IMR-90 (cell line): ENCODE results near the gene TMEM14B. TPM values are rescaled to one million over a fixed set of nuclear protein-coding genes. Genes with fewer than 3 reads are reported as not detected.

Experiments used
- ATAC-seq: fragments of 200-7000 bp; cut with Tn5 transposase; 2 replicates; pipeline ENCODE4 v1.9.1; 2020; ENCODE audit warnings: low read depth, mild to moderate bottlenecking, moderate library complexity
- BruUV-seq: library from RNA; stranded (reverse); fragments of 400-500 nt; replicated peaks from 2 replicates; lab custom pipeline; 2021; lab: Mats Ljungman, UMichigan
- CTCF ChIA-PET: fragments of 300-600 bp; formaldehyde crosslinking; extraction: SDS; loops from one replicate; lab custom pipeline; 2021; ENCODE audit warnings: antibody characterized with exemption; lab: Yijun Ruan, JAX
- POLR2A ChIA-PET: fragments of 300-600 bp; sonication (Branson Sonifier 250); formaldehyde crosslinking; loops from one replicate; lab custom pipeline; 2022; ENCODE audit warnings: antibody characterized with exemption; ENCODE audit not compliant: unreplicated experiment; lab: Charles Lee
- DNase-seq: peaks from one replicate; pipeline ENCODE4 v3.0.0; 2013
- H2AFZ ChIP-seq: replicated peaks from 2 replicates; pipeline ENCODE3; 2013; ENCODE audit warnings: low read length, mild to moderate bottlenecking; ENCODE audit not compliant: poor library complexity
- H2AK5ac ChIP-seq: 2 replicates; pipeline ENCODE4 v1.6.1; 2013; ENCODE audit warnings: low read depth, low read length, inconsistent platforms
- H2AK9ac ChIP-seq: replicated peaks from 2 replicates; pipeline ENCODE3; 2013; ENCODE audit warnings: mild to moderate bottlenecking, low read depth, low read length, moderate library complexity; ENCODE audit not compliant: poor library complexity
- H2BK120ac ChIP-seq: 2 replicates; pipeline ENCODE4 v1.6.1; 2013; ENCODE audit warnings: low read depth, low read length, inconsistent platforms
- H2BK15ac ChIP-seq: 3 replicates; pipeline ENCODE4 v1.6.1; 2013; ENCODE audit warnings: low read depth, low read length, inconsistent platforms
- H2BK20ac ChIP-seq: 2 replicates; pipeline ENCODE4 v1.6.1; 2013; ENCODE audit warnings: low read depth, mild to moderate bottlenecking, inconsistent platforms, low read length, moderate library complexity
- H2BK5ac ChIP-seq: 2 replicates; pipeline ENCODE4 v1.6.1; 2013; ENCODE audit warnings: mild to moderate bottlenecking, low read depth, low read length, inconsistent platforms; ENCODE audit not compliant: poor library complexity, severe bottlenecking
- H3K14ac ChIP-seq: replicated peaks from 2 replicates; pipeline ENCODE4 v1.6.1; 2013; ENCODE audit warnings: low read depth, low read length, inconsistent platforms
- H3K18ac ChIP-seq: 2 replicates; pipeline ENCODE4 v1.6.1; 2013; ENCODE audit warnings: low read depth, low read length, control low read depth
- H3K23ac ChIP-seq: 2 replicates; pipeline ENCODE4 v1.6.1; 2013; ENCODE audit warnings: low read depth, low read length, inconsistent platforms
- H3K27ac ChIP-seq: 2 replicates; pipeline ENCODE4 v1.5.1; 2013; ENCODE audit warnings: mild to moderate bottlenecking, control low read depth, low read length; ENCODE audit not compliant: insufficient read depth
- H3K27me3 ChIP-seq: 2 replicates; pipeline ENCODE4 v1.6.1; 2013; ENCODE audit warnings: low read length; ENCODE audit not compliant: control insufficient read depth, insufficient read depth
- H3K36me3 ChIP-seq: 2 replicates; pipeline ENCODE4 v1.6.1; 2013; ENCODE audit warnings: low read length, mixed read lengths; ENCODE audit not compliant: control insufficient read depth, insufficient read depth
- H3K4ac ChIP-seq: 2 replicates; pipeline ENCODE4 v1.6.1; 2013; ENCODE audit warnings: low read depth, low read length, inconsistent platforms
- H3K4me1 ChIP-seq: 2 replicates; pipeline ENCODE4 v1.6.1; 2013; ENCODE audit warnings: low read length, mixed read lengths; ENCODE audit not compliant: control insufficient read depth, insufficient read depth
- H3K4me2 ChIP-seq: 2 replicates; pipeline ENCODE4 v1.6.1; 2013; ENCODE audit warnings: low read depth, mild to moderate bottlenecking, control low read depth, low read length, moderate library complexity
- H3K4me3 ChIP-seq: 2 replicates; pipeline ENCODE4 v1.5.1; 2013; ENCODE audit warnings: low read depth, mild to moderate bottlenecking, control low read depth, low read length, moderate library complexity; ENCODE audit not compliant: insufficient read depth
- H3K56ac ChIP-seq: 2 replicates; pipeline ENCODE4 v1.6.1; 2013; ENCODE audit warnings: low read length, inconsistent platforms; ENCODE audit not compliant: insufficient read depth; ENCODE audit errors: extremely low read depth
- H3K79me1 ChIP-seq, 2 experiments: 2 replicates each; pipeline ENCODE4 v1.6.1; 2013; ENCODE audit warnings: low read length in 2 of 2, inconsistent platforms in 1 of 2, low read depth in 1 of 2
- H3K9ac ChIP-seq: 2 replicates; pipeline ENCODE4 v1.6.1; 2013; ENCODE audit warnings: low read depth, low read length, control low read depth
- H3K9me1 ChIP-seq: 2 replicates; pipeline ENCODE4 v1.6.1; 2013; ENCODE audit warnings: low read length, inconsistent platforms; ENCODE audit not compliant: insufficient read depth
- H3K9me3 ChIP-seq: 2 replicates; pipeline ENCODE4 v1.6.1; 2013; ENCODE audit warnings: low read length; ENCODE audit not compliant: control insufficient read depth, insufficient read depth
- H4K20me1 ChIP-seq: 2 replicates; pipeline ENCODE4 v1.6.1; 2013; ENCODE audit warnings: low read length, inconsistent platforms; ENCODE audit not compliant: insufficient read depth
- H4K5ac ChIP-seq: 2 replicates; pipeline ENCODE4 v1.6.1; 2013; ENCODE audit warnings: mild to moderate bottlenecking, low read depth, low read length, control low read depth
- H4K8ac ChIP-seq, 2 experiments: 2 replicates each; pipeline ENCODE4 v1.6.1; 2013; ENCODE audit warnings: low read depth in 2 of 2, low read length in 2 of 2, control low read depth in 1 of 2, inconsistent platforms in 1 of 2
- H4K91ac ChIP-seq: 2 replicates; pipeline ENCODE4 v1.6.1; 2013; ENCODE audit warnings: low read depth, low read length, inconsistent platforms; ENCODE audit not compliant: insufficient read depth
- BHLHE40 ChIP-seq: fragments of 150-350 bp; IDR thresholded peaks from 2 replicates; pipeline ENCODE4 v1.6.1; 2016; ENCODE audit warnings: mild to moderate bottlenecking, low read depth, low read length
- CEBPB ChIP-seq: IDR thresholded peaks from 2 replicates; pipeline ENCODE4 v1.6.1; 2012; ENCODE audit warnings: low read depth, low read length, improper control_type of control experiment
- CHD1 ChIP-seq: IDR thresholded peaks from 2 replicates; pipeline ENCODE4 v1.6.1; 2012; ENCODE audit warnings: low read depth, low read length, improper control_type of control experiment
- FOS ChIP-seq: fragments of 150-350 bp; IDR thresholded peaks from 2 replicates; pipeline ENCODE4 v1.6.1; 2016; ENCODE audit warnings: low read depth, low read length
- MAFK ChIP-seq: IDR thresholded peaks from 2 replicates; pipeline ENCODE4 v1.6.1; 2012; ENCODE audit warnings: low read depth, low read length, improper control_type of control experiment
- MAZ ChIP-seq: IDR thresholded peaks from 2 replicates; pipeline ENCODE4 v1.6.1; 2012; ENCODE audit warnings: low read depth, mild to moderate bottlenecking, low read length, improper control_type of control experiment, moderate library complexity, borderline replicate concordance
- MXI1 ChIP-seq: IDR thresholded peaks from 2 replicates; pipeline ENCODE4 v1.6.1; 2012; ENCODE audit warnings: low read depth, mild to moderate bottlenecking, low read length, moderate library complexity, borderline replicate concordance
- NFE2L2 ChIP-seq: fragments of 150-350 bp; IDR thresholded peaks from 2 replicates; pipeline ENCODE4 v1.6.1; 2016; ENCODE audit warnings: low read depth, mild to moderate bottlenecking, low read length
- POLR2A ChIP-seq: IDR thresholded peaks from 2 replicates; pipeline ENCODE4 v1.6.1; 2012; ENCODE audit warnings: mild to moderate bottlenecking, low read depth, low read length
- RAD21 ChIP-seq: IDR thresholded peaks from 2 replicates; pipeline ENCODE4 v1.6.1; 2012; ENCODE audit warnings: low read length, improper control_type of control experiment
- RCOR1 ChIP-seq: IDR thresholded peaks from 2 replicates; pipeline ENCODE4 v1.6.1; 2012; ENCODE audit warnings: mild to moderate bottlenecking, low read length, improper control_type of control experiment; ENCODE audit not compliant: insufficient replicate concordance
- RFX5 ChIP-seq: IDR thresholded peaks from 2 replicates; pipeline ENCODE4 v1.8.0; 2012; ENCODE audit warnings: low read depth, mild to moderate bottlenecking, low read length, moderate library complexity
- SMC3 ChIP-seq: fragments of 150-350 bp; IDR thresholded peaks from 2 replicates; pipeline ENCODE4 v1.6.1; 2016; ENCODE audit warnings: low read depth, mild to moderate bottlenecking, antibody characterized with exemption, low read length, moderate library complexity
- USF2 ChIP-seq: fragments of 150-350 bp; IDR thresholded peaks from 2 replicates; pipeline ENCODE4 v1.6.1; 2017; ENCODE audit warnings: mild to moderate bottlenecking, antibody characterized with exemption, low read length, low read depth
- WGBS, 2 experiments: methylation state at CpG; one replicate each; pipeline versions ENCODE4 v1.1.5 to v1.1.7; 2013; ENCODE audit warnings: missing lambda C conversion rate in 2 of 2; ENCODE audit not compliant: insufficient read length in 1 of 2; ENCODE audit errors: extremely low coverage in 2 of 2; 5-methylcytosine and 5-hydroxymethylcytosine counted together
- dilution Hi-C: fragments of 300-500 bp; cut with HindIII; formaldehyde crosslinking; loops from one replicate; pipeline ENCODE4 v1.14.3; 2018; ENCODE audit warnings: low sequenced_read_pairs; ENCODE audit not compliant: unreplicated experiment
- in situ Hi-C: fragments of 300-500 bp; cut with MboI; formaldehyde crosslinking; loops from 3 replicates; pipeline ENCODE4 v1.14.3; 2019; ENCODE audit warnings: low sequenced_read_pairs, inconsistent platforms, mixed read lengths
- intact Hi-C: fragments of 100-400 bp; cut with micrococcal nuclease; formaldehyde crosslinking; loops from 2 replicates; pipeline ENCODE4 v1.10.0; 2022
- polyA plus RNA-seq, 3 experiments: library from polyadenylated mRNA; depleted of rRNA; stranded (reverse); fragments of >200 nt; gene quantifications; 2 replicates each; pipeline ENCODE4 v1.2.3, GENCODE V29; 2012; ENCODE audit warnings: low replicate concordance in 1 of 3
- total RNA-seq: library from RNA; depleted of rRNA; stranded (reverse); fragments of >200 nt; gene quantifications from 2 replicates; pipeline ENCODE4 v1.2.3, GENCODE V29; 2012
- TF ChIP-seq, protein P1 (sequence below): conservative IDR thresholded peaks from 2 replicates; pipeline ENCODE4 v1.5.1; 2012; ENCODE audit warnings: mild to moderate bottlenecking, low read depth, low read length, improper control_type of control experiment
- TF ChIP-seq, protein P2 (sequence below): fragments of 150-350 bp; IDR thresholded peaks from 2 replicates; pipeline ENCODE4 v1.6.1; 2016; ENCODE audit warnings: low read depth, mild to moderate bottlenecking, low read length, moderate library complexity, borderline replicate concordance

Gene TMEM14B
- total and polyA plus RNA-seq, 2 of the 4 experiments (the other 2 are of a cell fraction) = 66.5 to 81.4 TPM

GRCh38 chr6:10792101-10792500, 44.5 kb downstream of the TMEM14B start:
- BruUV-seq = no TSS peak
- intact Hi-C loops = no loop called here

More at GRCh38 chr6:10792101-10792500, 44.5 kb downstream of the TMEM14B start:
- Histone ChIP-seq H3K27me3 (no peaks in the 10 kb centered on the region), H2AK9ac (no peak overlapping the region), H4K91ac (no peak overlapping the region), H2BK120ac (no peak overlapping the region), H4K8ac (no peak overlapping the region), H3K36me3 (no peaks in the 10 kb centered on the region), H2AK5ac (no peak overlapping the region), H3K14ac (no peak overlapping the region), H3K79me1 (no peaks in the 10 kb centered on the region), H3K4me3 (no peak overlapping the region), H3K56ac (no peak overlapping the region), H3K9me3 (no peaks in the 10 kb centered on the region), H2BK15ac (no peak overlapping the region), H3K4ac (no peak overlapping the region), H2BK5ac (no peak overlapping the region), H3K4me2 (no peak overlapping the region), H3K23ac (no peak overlapping the region), H3K9ac (no peak overlapping the region), H3K4me1 (no peaks in the 10 kb centered on the region; the same call in 1 of the 2 replicates), H4K20me1 (no peaks in the 10 kb centered on the region), H3K9me1 (peaks cover 2% of the 10 kb centered on the region; the same call in 1 of the 2 replicates), H3K27ac (no peak overlapping the region), H2AFZ (no peak overlapping the region), H2BK20ac (no peak overlapping the region), H3K18ac (no peak overlapping the region), H4K5ac (no peak overlapping the region)
- in situ Hi-C loops (no loop called here), dilution Hi-C loops (no loop called here)
- ChIA-PET POLR2A (no interaction called here), CTCF (no interaction called here)
- TF ChIP-seq RAD21 (no peak), MAFK (no peak), USF2 (no peak), SMC3 (no peak), CHD1 (no peak), FOS (no peak), POLR2A (no peak), CEBPB (no peak), NFE2L2 (no peak), BHLHE40 (no peak), RCOR1 (no peak), MAZ (no peak), MXI1 (no peak), RFX5 (no peak)
- TF ChIP-seq, protein P1, sequence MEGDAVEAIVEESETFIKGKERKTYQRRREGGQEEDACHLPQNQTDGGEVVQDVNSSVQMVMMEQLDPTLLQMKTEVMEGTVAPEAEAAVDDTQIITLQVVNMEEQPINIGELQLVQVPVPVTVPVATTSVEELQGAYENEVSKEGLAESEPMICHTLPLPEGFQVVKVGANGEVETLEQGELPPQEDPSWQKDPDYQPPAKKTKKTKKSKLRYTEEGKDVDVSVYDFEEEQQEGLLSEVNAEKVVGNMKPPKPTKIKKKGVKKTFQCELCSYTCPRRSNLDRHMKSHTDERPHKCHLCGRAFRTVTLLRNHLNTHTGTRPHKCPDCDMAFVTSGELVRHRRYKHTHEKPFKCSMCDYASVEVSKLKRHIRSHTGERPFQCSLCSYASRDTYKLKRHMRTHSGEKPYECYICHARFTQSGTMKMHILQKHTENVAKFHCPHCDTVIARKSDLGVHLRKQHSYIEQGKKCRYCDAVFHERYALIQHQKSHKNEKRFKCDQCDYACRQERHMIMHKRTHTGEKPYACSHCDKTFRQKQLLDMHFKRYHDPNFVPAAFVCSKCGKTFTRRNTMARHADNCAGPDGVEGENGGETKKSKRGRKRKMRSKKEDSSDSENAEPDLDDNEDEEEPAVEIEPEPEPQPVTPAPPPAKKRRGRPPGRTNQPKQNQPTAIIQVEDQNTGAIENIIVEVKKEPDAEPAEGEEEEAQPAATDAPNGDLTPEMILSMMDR = no peak
- TF ChIP-seq, protein P2, sequence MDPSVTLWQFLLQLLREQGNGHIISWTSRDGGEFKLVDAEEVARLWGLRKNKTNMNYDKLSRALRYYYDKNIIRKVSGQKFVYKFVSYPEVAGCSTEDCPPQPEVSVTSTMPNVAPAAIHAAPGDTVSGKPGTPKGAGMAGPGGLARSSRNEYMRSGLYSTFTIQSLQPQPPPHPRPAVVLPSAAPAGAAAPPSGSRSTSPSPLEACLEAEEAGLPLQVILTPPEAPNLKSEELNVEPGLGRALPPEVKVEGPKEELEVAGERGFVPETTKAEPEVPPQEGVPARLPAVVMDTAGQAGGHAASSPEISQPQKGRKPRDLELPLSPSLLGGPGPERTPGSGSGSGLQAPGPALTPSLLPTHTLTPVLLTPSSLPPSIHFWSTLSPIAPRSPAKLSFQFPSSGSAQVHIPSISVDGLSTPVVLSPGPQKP = no peak
- DNase-seq (no peak), ATAC-seq (no peak)
- WGBS, 2 experiments = no CpG with 5 or more reads among the region's 5 CpGs
